Endothelial cell of umbilical vein (primary cell): ENCODE results near the gene PIK3CB.

Source experiments
- EZH2 ChIP-seq: IDR thresholded peaks from 2 replicates; pipeline ENCODE4 v1.6.1; 2012; ENCODE audit warnings: borderline replicate concordance, low read depth, mild to moderate bottlenecking, moderate library complexity, low read length, inconsistent platforms; ENCODE audit not compliant: severe bottlenecking
- FOS ChIP-seq: IDR thresholded peaks from 2 replicates; pipeline ENCODE4 v1.6.1; 2011; ENCODE audit warnings: mild to moderate bottlenecking, low read length, moderate library complexity, borderline replicate concordance; ENCODE audit not compliant: insufficient read depth
- JUN ChIP-seq: IDR thresholded peaks from 2 replicates; pipeline ENCODE4 v1.6.1; 2011; ENCODE audit warnings: borderline replicate concordance, low read depth; ENCODE audit not compliant: insufficient read length, insufficient read depth
- MAX ChIP-seq: IDR thresholded peaks from 2 replicates; pipeline ENCODE4 v1.6.1; 2011; ENCODE audit not compliant: insufficient read depth, insufficient read length
- MYC ChIP-seq: IDR thresholded peaks from one replicate; pipeline ENCODE4 v1.6.1; 2011; ENCODE audit warnings: mild to moderate bottlenecking, low read depth, low read length
- POLR2A ChIP-seq: IDR thresholded peaks from 2 replicates; pipeline ENCODE4 v1.6.1; 2012; ENCODE audit warnings: low read depth, mild to moderate bottlenecking, control low read depth, low read length
- POLR2AphosphoS5 ChIP-seq: IDR thresholded peaks from 2 replicates; pipeline ENCODE4 v1.6.1; 2012; ENCODE audit warnings: low read depth, mild to moderate bottlenecking, control low read depth, low read length, moderate library complexity; ENCODE audit not compliant: insufficient read depth
- TF ChIP-seq, protein P1 (sequence below), 2 donors: IDR thresholded peaks; 1 replicate in 1 of 2; 2 replicates in 1 of 2; pipeline ENCODE4 v1.5.1; 2011; ENCODE audit warnings: low read length in 2 of 2, mild to moderate bottlenecking in 2 of 2, moderate library complexity in 2 of 2, control low read depth in 1 of 2, inconsistent platforms in 1 of 2, low read depth in 1 of 2; ENCODE audit not compliant: insufficient read depth in 1 of 2; ENCODE audit errors: extremely low read depth in 1 of 2

DNA sequence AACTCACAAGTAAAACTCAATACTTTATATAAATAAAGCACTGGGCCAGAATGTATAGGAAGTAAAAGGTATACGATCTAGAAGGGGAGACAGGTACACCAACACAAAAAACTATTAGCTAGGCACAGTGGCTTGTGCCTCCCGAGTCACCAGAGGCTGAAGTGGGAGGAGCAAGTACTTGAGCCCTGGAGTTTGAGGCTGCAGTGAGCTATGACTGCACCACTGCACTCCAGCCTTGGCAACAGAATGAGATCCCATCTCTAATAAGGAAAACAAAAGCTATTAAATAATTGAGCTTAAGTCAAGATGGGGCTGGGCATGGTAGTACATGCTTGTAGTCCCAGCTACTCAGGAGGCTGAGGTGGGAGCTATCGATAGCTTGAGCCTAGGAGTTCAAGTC, 17.0 kb downstream of the PIK3CB start:
- TF ChIP-seq POLR2AphosphoS5 (no peak), POLR2A (no peak), EZH2 (no peak), MYC (no peak), FOS (no peak), MAX (no peak), JUN (no peak)
- TF ChIP-seq, protein P1, sequence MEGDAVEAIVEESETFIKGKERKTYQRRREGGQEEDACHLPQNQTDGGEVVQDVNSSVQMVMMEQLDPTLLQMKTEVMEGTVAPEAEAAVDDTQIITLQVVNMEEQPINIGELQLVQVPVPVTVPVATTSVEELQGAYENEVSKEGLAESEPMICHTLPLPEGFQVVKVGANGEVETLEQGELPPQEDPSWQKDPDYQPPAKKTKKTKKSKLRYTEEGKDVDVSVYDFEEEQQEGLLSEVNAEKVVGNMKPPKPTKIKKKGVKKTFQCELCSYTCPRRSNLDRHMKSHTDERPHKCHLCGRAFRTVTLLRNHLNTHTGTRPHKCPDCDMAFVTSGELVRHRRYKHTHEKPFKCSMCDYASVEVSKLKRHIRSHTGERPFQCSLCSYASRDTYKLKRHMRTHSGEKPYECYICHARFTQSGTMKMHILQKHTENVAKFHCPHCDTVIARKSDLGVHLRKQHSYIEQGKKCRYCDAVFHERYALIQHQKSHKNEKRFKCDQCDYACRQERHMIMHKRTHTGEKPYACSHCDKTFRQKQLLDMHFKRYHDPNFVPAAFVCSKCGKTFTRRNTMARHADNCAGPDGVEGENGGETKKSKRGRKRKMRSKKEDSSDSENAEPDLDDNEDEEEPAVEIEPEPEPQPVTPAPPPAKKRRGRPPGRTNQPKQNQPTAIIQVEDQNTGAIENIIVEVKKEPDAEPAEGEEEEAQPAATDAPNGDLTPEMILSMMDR (IDR thresholded peaks at IDR 0.05; ENCODE audit: extremely low read depth in 1 of 2, insufficient read depth in 1 of 2, low read depth in 1 of 2, low read length in 2 of 2): no peak
